Subcutaneous adipose tissue (tissue), 4 donors: Measurements from ENCODE around the gene NGEF. TPM values are rescaled to one million over a fixed set of nuclear protein-coding genes. Genes with fewer than 3 reads are reported as not detected.

Experiments
- CTCF ChIP-seq: fragments of 450-650 bp; IDR thresholded peaks from one replicate; pipeline ENCODE4 v1.5.1; 2016; ENCODE audit warnings: low read depth, mild to moderate bottlenecking, control low read depth, antibody characterized with exemption, moderate library complexity
- total RNA-seq, 4 donors: library from RNA; depleted of rRNA; stranded (reverse); fragments of >200 nt; gene quantifications; one replicate each; pipeline ENCODE4 v1.1.0, GENCODE V29; 2016

Gene NGEF
- total RNA-seq, 4 donors from 2014 or later = 0.16 to 1.3 (median 0.17) TPM; not detected in 1

DNA sequence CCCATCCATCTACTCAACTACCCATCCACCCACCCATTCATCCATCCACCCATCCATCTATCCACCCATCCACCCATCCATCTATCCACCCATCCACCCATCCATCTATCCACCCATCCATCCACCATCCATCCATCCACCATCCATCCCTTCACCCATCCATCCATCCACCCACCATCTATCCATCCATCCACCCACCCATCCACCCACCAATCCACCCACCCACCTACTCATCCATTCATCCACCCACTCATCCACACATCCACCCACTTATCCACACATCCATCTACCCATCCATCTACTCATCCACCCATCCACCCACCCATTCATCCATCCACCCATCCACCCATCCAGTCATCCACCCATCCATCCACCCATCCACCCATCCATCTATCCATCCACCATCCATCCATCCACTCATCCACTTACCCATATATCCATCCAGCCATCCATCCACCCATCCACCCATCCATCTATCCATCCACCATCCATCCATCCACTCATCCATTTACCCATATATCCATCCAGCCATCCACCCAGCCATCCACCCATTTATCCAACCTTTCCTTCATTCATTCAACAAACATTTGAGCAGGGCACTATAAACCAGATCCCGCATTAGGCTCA lies 2.1 kb upstream of the NGEF start:
- TF ChIP-seq CTCF = no peak

DNA sequence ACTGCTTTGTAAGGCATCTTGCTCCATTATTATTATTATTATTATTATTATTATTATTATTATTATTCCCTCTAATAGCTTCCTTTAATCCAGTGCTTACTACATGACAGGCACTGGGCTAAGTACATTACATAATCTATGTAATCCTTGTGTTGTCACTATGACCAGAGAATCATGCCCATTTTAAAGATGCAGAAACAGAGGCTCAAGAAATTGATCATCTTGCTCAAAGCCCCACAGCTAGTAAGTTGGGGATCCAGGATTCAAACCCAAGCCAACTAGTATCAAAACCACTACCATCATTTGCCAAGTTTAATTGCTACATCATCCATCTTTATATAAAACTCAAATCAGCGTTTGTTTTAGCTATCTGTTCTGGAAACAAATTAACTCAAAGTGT lies 594 bp upstream of the NGEF start:
- no peak for TF ChIP-seq CTCF

DNA sequence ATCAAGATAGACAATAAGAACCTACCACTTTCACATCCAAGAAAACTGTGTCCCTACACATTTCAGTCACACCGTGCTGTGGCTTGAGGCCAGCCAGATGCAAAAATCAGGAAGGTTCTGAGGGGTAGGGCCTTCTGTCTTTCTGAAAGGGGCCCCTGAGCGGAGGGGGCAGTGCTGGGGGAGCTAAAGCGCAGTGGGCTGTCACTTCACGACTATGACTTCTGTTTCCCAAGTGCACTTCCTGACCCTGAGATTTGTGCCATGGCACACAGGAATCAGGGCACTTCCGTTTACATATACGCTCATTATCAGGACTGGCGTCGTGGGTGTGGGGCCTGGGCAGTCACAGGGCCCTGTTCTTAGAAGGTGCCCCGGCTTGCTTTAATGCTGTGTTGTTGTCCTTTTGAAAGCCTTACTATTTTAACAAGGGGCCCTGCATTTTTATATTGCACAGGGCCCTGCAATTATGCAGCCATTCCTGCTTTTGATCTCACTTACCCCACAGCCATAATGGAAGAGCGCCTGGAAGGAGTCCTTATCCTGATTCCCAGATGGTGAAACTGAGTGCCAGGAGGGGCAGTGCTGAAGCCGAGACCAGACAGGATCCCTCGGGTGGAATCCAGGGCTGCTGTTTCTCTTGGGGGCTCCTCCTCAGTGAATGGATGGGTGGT lies 620 bp downstream of the NGEF start:
- no peak for TF ChIP-seq CTCF

DNA sequence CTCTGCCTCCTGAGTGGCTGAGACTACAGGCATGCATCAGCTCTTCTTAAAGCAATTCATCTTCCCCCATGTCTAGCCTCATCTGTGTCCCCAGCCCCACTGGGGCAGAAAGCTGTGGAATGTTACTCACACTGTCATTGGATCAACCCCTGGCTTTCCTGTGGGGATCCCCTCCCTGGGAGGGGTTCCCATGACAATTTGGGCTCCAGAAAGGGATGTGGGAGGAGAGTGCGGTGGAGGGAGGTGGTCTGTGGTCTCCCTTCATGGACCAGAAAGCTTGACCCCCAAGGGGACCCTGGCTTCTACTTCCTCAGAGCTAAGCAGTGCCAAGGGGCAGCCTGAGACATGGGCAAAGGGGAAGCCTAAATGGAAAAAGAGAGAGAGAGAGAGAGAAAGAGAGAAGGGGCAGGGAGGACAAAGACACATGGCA lies 1.3 kb downstream of the NGEF start:
- TF ChIP-seq CTCF = no peak

GRCh38 chr2:233011268-233011650 lies 1.8 kb downstream of the NGEF start:
- no peak for TF ChIP-seq CTCF

DNA sequence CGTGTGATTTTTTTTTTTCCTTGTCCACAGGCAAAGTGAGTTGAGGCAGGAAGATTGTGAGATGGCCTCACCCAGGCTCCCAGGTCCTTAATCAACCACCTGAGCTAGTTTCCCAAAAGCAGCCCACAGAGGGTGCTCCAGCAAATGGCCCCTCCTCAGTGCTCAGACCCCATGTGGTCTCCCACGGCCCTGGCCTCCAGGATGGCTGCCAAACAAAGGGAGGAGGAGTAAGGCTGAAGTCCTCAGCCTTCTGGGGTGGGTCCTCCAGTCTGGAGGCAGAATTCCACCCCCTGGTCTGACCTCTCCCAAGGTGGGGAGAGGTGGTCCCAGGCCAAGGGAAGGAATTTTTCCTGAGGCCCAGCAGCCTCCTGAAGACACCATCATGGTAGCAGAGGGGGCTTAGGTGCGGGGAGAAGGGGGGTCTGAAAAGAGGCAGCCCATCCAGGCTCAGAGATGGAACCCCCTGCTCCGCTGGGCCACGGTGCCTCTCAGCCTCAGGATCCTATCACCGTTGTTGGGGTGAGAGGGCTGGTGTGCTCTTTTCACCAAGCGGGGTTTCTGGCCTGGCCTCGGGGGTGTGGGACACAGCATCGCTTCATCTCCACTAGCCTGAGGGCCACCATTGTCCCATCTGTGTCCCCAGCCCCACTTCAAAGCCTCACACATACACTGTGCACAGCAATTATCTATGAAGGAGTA lies 2.3 kb downstream of the NGEF start:
- TF ChIP-seq CTCF = no peak

DNA sequence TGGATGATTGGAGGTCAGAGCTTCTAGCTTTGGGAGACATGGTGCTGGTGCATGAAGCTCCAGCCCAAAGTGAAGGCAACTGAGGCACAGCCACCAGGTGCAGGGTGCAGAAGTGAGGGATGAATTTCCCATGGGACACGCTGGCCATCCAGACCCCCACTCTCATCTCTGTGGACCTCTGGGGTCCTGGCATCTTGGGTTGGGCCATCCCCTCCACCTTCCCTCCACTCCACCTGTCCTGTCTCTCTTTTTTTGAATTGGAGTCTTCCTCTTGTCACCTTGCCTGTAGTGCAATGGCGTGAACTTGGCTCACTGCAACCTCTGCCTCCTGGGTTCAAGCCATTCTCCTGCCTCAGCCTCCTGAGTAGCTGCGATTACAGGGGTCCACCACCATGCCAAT lies 3.4 kb downstream of the NGEF start:
- TF ChIP-seq CTCF = no peak
